ENCODE data around the gene PTGDR2.

GRCh38 chr11:60825118-60825517, 30.6 kb downstream of the PTGDR2 start:
- TF ChIP-seq CTCF (IDR thresholded peaks at IDR 0.05) (no peak), POLR2A (IDR thresholded peaks at IDR 0.05) (no peak)

Measured in breast epithelium (tissue), 3 donors.